ENCODE data around the gene OR2M4. TPM values are rescaled to one million over a fixed set of nuclear protein-coding genes. Genes with fewer than 3 reads are reported as not detected.
"Not testable (repeated sequence)": the region's sequence is repeated elsewhere in the genome, so short reads cannot be mapped to it uniquely, and the experiment has no call there.

OR2M4 gene
- total and polyA plus RNA-seq, 7 donors = not detected

GRCh38 chr1:248268178-248268577 lies 37.0 kb downstream of the OR2M4 start:
- WGBS, 2 donors = 65 to 71% methylated on average over 4 of the region's 4 CpGs
- no peak for DNase-seq
- Histone ChIP-seq H3K4me1 (no peaks in the 10 kb centered on the region), H3K9me3 (no peaks in the 10 kb centered on the region), H3K36me3 (no peaks in the 10 kb centered on the region), H3K27me3 (no peaks in the 10 kb centered on the region), H3K27ac (no peak overlapping the region), H3K4me3 (no peak overlapping the region)
- intact Hi-C loops (cut with DNase I) = no loop called here
- TF ChIP-seq CTCF (IDR thresholded peaks at IDR 0.05) (no peak), EP300 (IDR thresholded peaks at IDR 0.05) (no peak), POLR2AphosphoS5 (IDR thresholded peaks at IDR 0.05) (no peak), POLR2A (IDR thresholded peaks at IDR 0.05) (no peak)

GRCh38 chr1:248273225-248273624 lies 42.0 kb downstream of the OR2M4 start:
- H3K27me3 ChIP-seq; DNase-seq; H3K36me3 ChIP-seq; H3K27ac ChIP-seq; intact Hi-C loops (cut with DNase I); H3K9me3 ChIP-seq; H3K4me1 ChIP-seq; H3K4me3 ChIP-seq: not testable (repeated sequence)
- 95 to 96% methylated on average over 7 to 12 of the region's 16 CpGs for WGBS, 2 donors

GRCh38 chr1:248277876-248278275 lies 46.7 kb downstream of the OR2M4 start, which contains the start of gene OR2T33:
TSS of gene OR2T33 (minus strand) at chr1:248277976. CDS start at chr1:248273814, 4,162 bp downstream.
- H3K27me3 ChIP-seq = no peaks in the 10 kb centered on the region
- no peak within 1 kb of the TSS for H3K4me3 ChIP-seq
- no peaks in the 10 kb centered on the region for H3K36me3 ChIP-seq
- H3K4me1 ChIP-seq = no peaks in the 10 kb centered on the region
- H3K27ac ChIP-seq = no peak within 1 kb of the TSS
- TF ChIP-seq CTCF (IDR thresholded peaks at IDR 0.05) (no peak), EP300 (IDR thresholded peaks at IDR 0.05) (no peak), POLR2AphosphoS5 (IDR thresholded peaks at IDR 0.05) (no peak), POLR2A (IDR thresholded peaks at IDR 0.05) (no peak)
- peaks cover 0 to 2% (median 0%) of the 10 kb centered on the region in 4 donors for H3K9me3 ChIP-seq
- no peak for DNase-seq
- intact Hi-C loops (cut with DNase I) = no loop called here
- 30 to 54% methylated on average over 1 of the region's 1 CpG for WGBS, 2 donors

- H3K4me1 ChIP-seq = no peaks in the 10 kb centered on the region
- no peaks in the 10 kb centered on the region for H3K27me3 ChIP-seq
- 36 to 62% methylated on average over 6 of the region's 6 CpGs for WGBS, 2 donors
- no peak for DNase-seq
- no peak overlapping the region for H3K27ac ChIP-seq
- H3K9me3 ChIP-seq = no peaks in the 10 kb centered on the region
- no peak overlapping the region for H3K4me3 ChIP-seq
- no peak for TF ChIP-seq EP300 (IDR thresholded peaks at IDR 0.05)
- no peak for TF ChIP-seq CTCF (IDR thresholded peaks at IDR 0.05)
- no peak for TF ChIP-seq POLR2AphosphoS5 (IDR thresholded peaks at IDR 0.05)
- TF ChIP-seq POLR2A (IDR thresholded peaks at IDR 0.05) = no peak
- intact Hi-C loops (cut with DNase I) = no loop called here
- H3K36me3 ChIP-seq = no peaks in the 10 kb centered on the region
Observed at GRCh38 chr1:248288391-248288790, 57.2 kb downstream of the OR2M4 start.

Other genes starting within 250 kb of the OR2M4 start
- gene OR2L5, start 217.8 kb upstream of the OR2M4 start, total RNA-seq = not detected
- gene OR2L5, start 217.8 kb upstream of the OR2M4 start, polyA plus RNA-seq = under 1 TPM in 1 of 3 donors, not detected in 2; 0.03 TPM
- under 1 TPM in 2 of 4 donors, not detected in 2; under 0.01 to 0.81 TPM for gene OR2L2, start 201.3 kb upstream of the OR2M4 start, total RNA-seq
- gene OR2L2, start 201.3 kb upstream of the OR2M4 start, polyA plus RNA-seq = under 1 TPM in 1 of 3 donors, not detected in 2; 0.06 TPM
- under 1 TPM in 1 of 4 donors, not detected in 3; 0.27 TPM for gene OR2L3, start 184.6 kb upstream of the OR2M4 start, total RNA-seq
- gene OR2L3, start 184.6 kb upstream of the OR2M4 start, polyA plus RNA-seq = under 1 TPM in 1 of 3 donors, not detected in 2; 0.01 TPM
- gene OR2L13, start 136.2 kb upstream of the OR2M4 start, total RNA-seq = not detected
- under 1 TPM in 1 of 3 donors, not detected in 2; 0.15 TPM for gene OR2L13, start 136.2 kb upstream of the OR2M4 start, polyA plus RNA-seq
- gene OR2M5, start 86.3 kb upstream of the OR2M4 start, total RNA-seq = not detected
- not detected for gene OR2M5, start 86.3 kb upstream of the OR2M4 start, polyA plus RNA-seq
- under 1 TPM in 1 of 4 donors, not detected in 3; 0.36 TPM for gene OR2M2, start 56.6 kb upstream of the OR2M4 start, total RNA-seq
- not detected for gene OR2M2, start 56.6 kb upstream of the OR2M4 start, polyA plus RNA-seq
- not detected for gene OR2M3, start 34.2 kb upstream of the OR2M4 start, total RNA-seq
- not detected for gene OR2M3, start 34.2 kb upstream of the OR2M4 start, polyA plus RNA-seq
- gene OR2T33, start 46.6 kb downstream of the OR2M4 start, total RNA-seq = not detected
- not detected for gene OR2T33, start 46.6 kb downstream of the OR2M4 start, polyA plus RNA-seq
- gene OR2T12, start 72.0 kb downstream of the OR2M4 start, total RNA-seq = not detected
- not detected for gene OR2T12, start 72.0 kb downstream of the OR2M4 start, polyA plus RNA-seq
- gene OR2M7, start 93.2 kb downstream of the OR2M4 start, total RNA-seq = not detected
- not detected for gene OR2M7, start 93.2 kb downstream of the OR2M4 start, polyA plus RNA-seq
- not detected for gene OR14C36, start 117.4 kb downstream of the OR2M4 start, total RNA-seq
- gene OR14C36, start 117.4 kb downstream of the OR2M4 start, polyA plus RNA-seq = not detected
- gene OR2T4, start 130.2 kb downstream of the OR2M4 start, total RNA-seq = not detected
- gene OR2T4, start 130.2 kb downstream of the OR2M4 start, polyA plus RNA-seq = not detected
- not detected for gene OR2T6, start 144.3 kb downstream of the OR2M4 start, total RNA-seq
- not detected for gene OR2T6, start 144.3 kb downstream of the OR2M4 start, polyA plus RNA-seq
- not detected for gene OR2T1, start 171.6 kb downstream of the OR2M4 start, total RNA-seq
- not detected for gene OR2T1, start 171.6 kb downstream of the OR2M4 start, polyA plus RNA-seq
- not detected for gene OR2T2, start 214.2 kb downstream of the OR2M4 start, total RNA-seq
- gene OR2T2, start 214.2 kb downstream of the OR2M4 start, polyA plus RNA-seq = not detected
- not detected for gene OR2T3, start 241.9 kb downstream of the OR2M4 start, total RNA-seq
- gene OR2T3, start 241.9 kb downstream of the OR2M4 start, polyA plus RNA-seq = not detected

Measured in sigmoid colon (tissue), 7 donors.